HCT116 (cell line): Measurements from ENCODE around the gene KCNC3. TPM values are rescaled to one million over a fixed set of nuclear protein-coding genes. Genes with fewer than 3 reads are reported as not detected.

Source experiments
- ATAC-seq: fragments of 200-7000 bp; cut with Tn5 transposase; 2 replicates; pipeline ENCODE4 v1.9.1; 2020; ENCODE audit warnings: mild to moderate bottlenecking, moderate library complexity
- BruUV-seq: library from RNA; stranded (reverse); fragments of 400-500 nt; replicated peaks from 2 replicates; lab custom pipeline; 2021; lab: Mats Ljungman, UMichigan
- CTCF ChIA-PET: fragments of 300-600 bp; sonication (Branson Sonifier 250); formaldehyde crosslinking; loops from one replicate; lab custom pipeline; 2021; ENCODE audit warnings: antibody characterized with exemption; lab: Charles Lee
- POLR2A ChIA-PET: fragments of 300-600, 350-600 bp; sonication (Branson Sonifier 250); formaldehyde crosslinking; loops from one replicate; lab custom pipeline; 2021; ENCODE audit warnings: antibody characterized with exemption; lab: Charles Lee
- RAD21 ChIA-PET, 2 experiments: fragments of 300-600 bp; sonication (Branson Sonifier 250); formaldehyde crosslinking; loops; one replicate each; lab custom pipeline; 2023; ENCODE audit warnings: low total read pairs in 2 of 2; ENCODE audit not compliant: uncharacterized antibody in 2 of 2, unreplicated experiment in 2 of 2, low non-redundant PET in 1 of 2; lab: Charles Lee
- DNase-seq: peaks from one replicate; pipeline ENCODE4 v3.0.0-alpha.2; 2010; ENCODE audit warnings: low read depth, low spot score
- H2AFZ ChIP-seq: fragments of 200-600 bp; shearing (Covaris generic), sonication (generic); 2 replicates; pipeline ENCODE4 v1.6.1; 2017; ENCODE audit warnings: low read depth, mixed run types, mixed read lengths, antibody characterized with exemption, low read length; ENCODE audit not compliant: poor library complexity, severe bottlenecking
- H3K27ac ChIP-seq: 2 replicates; pipeline ENCODE4 v1.5.1; 2012; ENCODE audit warnings: low read depth, low read length
- H3K27me3 ChIP-seq: fragments of 200-600 bp; sonication (generic); 2 replicates; pipeline ENCODE4 v1.6.1; 2016; ENCODE audit warnings: mixed run types, low read length, mixed read lengths; ENCODE audit not compliant: insufficient read depth
- H3K36me3 ChIP-seq, 2 experiments: fragments of 200-500 bp in 1 of 2; fragments of 200-600 bp in 1 of 2; sonication (Bioruptor generic) in 1 of 2; sonication (generic) in 1 of 2; 2 replicates each; pipeline versions ENCODE4 v1.5.1 to v1.6.1; 2014 to 2016; ENCODE audit warnings: low read length in 2 of 2, inconsistent platforms in 1 of 2, mixed read lengths in 1 of 2, mixed run types in 1 of 2; ENCODE audit not compliant: insufficient read depth in 2 of 2, control insufficient read depth in 1 of 2
- H3K4me1 ChIP-seq, 2 experiments: fragments of 200-600 bp in 1 of 2; sonication (generic) in 1 of 2; 2 replicates each; pipeline versions ENCODE4 v1.5.1 to v1.6.1; 2012 to 2017; ENCODE audit warnings: low read length in 2 of 2, inconsistent platforms in 1 of 2, mild to moderate bottlenecking in 1 of 2, mixed read lengths in 1 of 2, mixed run types in 1 of 2, moderate library complexity in 1 of 2; ENCODE audit not compliant: insufficient read depth in 2 of 2, control insufficient read depth in 1 of 2
- H3K4me2 ChIP-seq: fragments of 200-600 bp; sonication (generic); 2 replicates; pipeline ENCODE4 v1.6.1; 2017; ENCODE audit warnings: mixed run types, low read length, mixed read lengths
- H3K4me3 ChIP-seq, 2 experiments: fragments of 200-600 bp in 1 of 2; sonication (generic) in 1 of 2; replicated peaks in 1 of 2; 2 replicates each; pipeline ENCODE4 v1.5.1; 2011 to 2016; ENCODE audit warnings: low read length in 2 of 2, control low read depth in 1 of 2, low read depth in 1 of 2, mild to moderate bottlenecking in 1 of 2, mixed read lengths in 1 of 2, mixed run types in 1 of 2
- H3K79me2 ChIP-seq: fragments of 200-600 bp; sonication (generic); 2 replicates; pipeline ENCODE4 v1.6.1; 2017; ENCODE audit warnings: mild to moderate bottlenecking, mixed run types, low read length, moderate library complexity, mixed read lengths; ENCODE audit not compliant: insufficient read depth
- H3K9ac ChIP-seq: fragments of 200-600 bp; sonication (generic); 2 replicates; pipeline ENCODE4 v1.6.1; 2016; ENCODE audit warnings: low read length, mixed read lengths
- H3K9me2 ChIP-seq: fragments of 200-600 bp; sonication (generic), shearing (Covaris generic); 2 replicates; pipeline ENCODE4 v1.6.1; 2017; ENCODE audit warnings: mixed run types, mild to moderate bottlenecking, moderate library complexity; ENCODE audit not compliant: insufficient read depth
- H3K9me3 ChIP-seq, 2 experiments: fragments of 200-500 bp in 1 of 2; fragments of 200-600 bp in 1 of 2; sonication (Bioruptor generic) in 1 of 2; sonication (generic) in 1 of 2; 2 replicates each; pipeline ENCODE4 v1.6.1; 2014 to 2017; ENCODE audit warnings: low read length in 2 of 2, mixed read lengths in 2 of 2, inconsistent platforms in 1 of 2, low read depth in 1 of 2, mild to moderate bottlenecking in 1 of 2, mixed run types in 1 of 2, moderate library complexity in 1 of 2; ENCODE audit not compliant: control insufficient read depth in 1 of 2, insufficient read depth in 1 of 2
- H4K20me1 ChIP-seq: fragments of 200-600 bp; sonication (generic), shearing (Covaris generic); 2 replicates; pipeline ENCODE4 v1.6.1; 2017; ENCODE audit warnings: mixed run types, mild to moderate bottlenecking, moderate library complexity; ENCODE audit not compliant: insufficient read depth
- ATF3 ChIP-seq: IDR thresholded peaks from 2 replicates; pipeline ENCODE4 v1.6.1; 2012
- CBX3 ChIP-seq: IDR thresholded peaks from 2 replicates; pipeline ENCODE4 v1.6.1; 2012; ENCODE audit warnings: low read depth
- EZH2phosphoT487 ChIP-seq: fragments of 200-600 bp; IDR thresholded peaks from 2 replicates; pipeline ENCODE4 v1.6.1; 2018; ENCODE audit warnings: antibody characterized with exemption, borderline replicate concordance
- FOSL1 ChIP-seq: IDR thresholded peaks from 2 replicates; pipeline ENCODE4 v1.6.1; 2012; ENCODE audit warnings: low read depth
- MAX ChIP-seq: IDR thresholded peaks from 2 replicates; pipeline ENCODE4 v1.6.1; 2012
- POLR2A ChIP-seq: IDR thresholded peaks from 2 replicates; pipeline ENCODE4 v1.7.0; 2011; ENCODE audit warnings: borderline replicate concordance; ENCODE audit not compliant: insufficient read depth, insufficient read length; ENCODE audit errors: extremely low read depth
- POLR2AphosphoS5 ChIP-seq: IDR thresholded peaks from 2 replicates; pipeline ENCODE4 v1.6.1; 2011; ENCODE audit warnings: mild to moderate bottlenecking, low read depth, low read length, moderate library complexity
- REST ChIP-seq: IDR thresholded peaks from 2 replicates; pipeline ENCODE4 v1.6.1; 2012; ENCODE audit warnings: low read depth
- TCF7L2 ChIP-seq: IDR thresholded peaks from 2 replicates; pipeline ENCODE4 v1.7.0; 2011; ENCODE audit warnings: borderline replicate concordance, inconsistent platforms; ENCODE audit not compliant: insufficient read depth, insufficient read length; ENCODE audit errors: extremely low read depth
- YY1 ChIP-seq: IDR thresholded peaks from 2 replicates; pipeline ENCODE4 v1.6.1; 2011; ENCODE audit warnings: low read length, low read depth, moderate library complexity, mild to moderate bottlenecking; ENCODE audit not compliant: insufficient replicate concordance; ENCODE audit errors: extremely low read depth
- ZNF274 ChIP-seq: fragments of 200-500 bp; sonication (Bioruptor generic); IDR thresholded peaks from 2 replicates; pipeline ENCODE4 v1.6.1; 2014; ENCODE audit warnings: mild to moderate bottlenecking, low read depth, low read length, inconsistent platforms
- intact Hi-C: fragments of 100-400 bp; cut with micrococcal nuclease; formaldehyde crosslinking; loops from 2 replicates; pipeline ENCODE4 v1.10.0; 2022
- total RNA-seq: library from RNA; stranded (reverse); gene quantifications from one replicate; pipeline ENCODE4 v1.2.1, GENCODE V29; 2021; ENCODE audit not compliant: unreplicated experiment

Gene KCNC3
- total RNA-seq, 1 experiment from 2014 or later = 6.9 TPM

- DNase-seq (no peak), ATAC-seq (no peak)
- ChIA-PET CTCF (interaction anchor here (0.7 kb wide), 1 partner anchor 31 kb away, joined by 3 read pairs; no protein-coding TSS in a partner anchor), RAD21 (interaction anchor here in 1 of 2 experiments (0.7 kb wide), 1 partner anchor 97 kb away, joined by 3 read pairs; no protein-coding TSS in a partner anchor), POLR2A (no interaction called here)
- H4K20me1 ChIP-seq = no peaks in the 10 kb centered on the region
- no peak overlapping the region for H3K4me3 ChIP-seq
- BruUV-seq = no TSS peak
- no peaks in the 10 kb centered on the region for H3K4me1 ChIP-seq
- TF ChIP-seq FOSL1 (no peak), REST (no peak), EZH2phosphoT487 (no peak), MAX (no peak), POLR2AphosphoS5 (no peak), ATF3 (no peak), TCF7L2 (no peak), POLR2A (no peak), ZNF274 (no peak), CBX3 (no peak), YY1 (no peak)
- no peak overlapping the region for H2AFZ ChIP-seq
- H3K9me2 ChIP-seq = no peaks in the 10 kb centered on the region
- H3K79me2 ChIP-seq = no peaks in the 10 kb centered on the region
- intact Hi-C loops = no loop called here
- peaks cover 4 to 12% of the 10 kb centered on the region in 2 experiments; a peak in 1 of 4 replicates for H3K36me3 ChIP-seq
- no peak overlapping the region for H3K27ac ChIP-seq
- no peak overlapping the region for H3K9ac ChIP-seq
- no peak overlapping the region for H3K4me2 ChIP-seq
- no peaks in the 10 kb centered on the region for H3K9me3 ChIP-seq
- no peaks in the 10 kb centered on the region for H3K27me3 ChIP-seq
Measured at GRCh38 chr19:50273821-50274220, 55.4 kb downstream of the KCNC3 start.
